Adrenal gland (tissue), 5 donors: ENCODE results near the gene ACTL6B.

Experiments
- CTCF ChIP-seq, 6 experiments: fragments of 450-650 bp in 4 of 6; fragments of 200-600 bp in 2 of 6; sonication (generic) in 1 of 6; IDR thresholded peaks; 1 replicate in 5 of 6; 2 replicates in 1 of 6; pipeline versions ENCODE4 v1.5.1 to v1.8.0; 2016 to 2021; ENCODE audit warnings: antibody characterized with exemption in 6 of 6, mild to moderate bottlenecking in 2 of 6, moderate library complexity in 1 of 6
- POLR2A ChIP-seq, 2 donors: fragments of 450-650 bp; IDR thresholded peaks; one replicate each; pipeline ENCODE4 v1.6.1; 2017; ENCODE audit warnings: antibody characterized with exemption in 2 of 2, mild to moderate bottlenecking in 2 of 2, moderate library complexity in 1 of 2
- donor health status: DM: no; HTN: no; CAD: no.

GRCh38 chr7:100600730-100601038, 55.6 kb downstream of the ACTL6B start:
- TF ChIP-seq CTCF (IDR thresholded peaks at IDR 0.05) (no peak), POLR2A (IDR thresholded peaks at IDR 0.05) (no peak)
